Loucy (cell line): Measurements from ENCODE around the gene TMEM184A.

Experiments
- H2AFZ ChIP-seq: fragments of 200-600 bp; sonication (generic); 2 replicates; pipeline ENCODE4 v1.6.0; 2016; ENCODE audit warnings: antibody characterized with exemption, mild to moderate bottlenecking, low read length, moderate library complexity
- H3F3A ChIP-seq: fragments of 200-600 bp; 2 replicates; pipeline ENCODE4 v1.6.0; 2016; ENCODE audit warnings: antibody characterized with exemption, low read depth, mild to moderate bottlenecking
- H3K27me3 ChIP-seq: fragments of 200-600 bp; sonication (generic); 2 replicates; pipeline ENCODE4 v1.6.1; 2014; ENCODE audit warnings: low read length, mild to moderate bottlenecking; ENCODE audit not compliant: insufficient read depth, poor library complexity, severe bottlenecking
- H3K36me3 ChIP-seq: fragments of 200-600 bp; sonication (generic); 2 replicates; pipeline ENCODE4 v1.6.1; 2016; ENCODE audit warnings: low read length; ENCODE audit not compliant: insufficient read depth
- H3K4me1 ChIP-seq: fragments of 200-600 bp; sonication (generic); 2 replicates; pipeline ENCODE4 v1.5.1; 2014; ENCODE audit warnings: low read length, mild to moderate bottlenecking; ENCODE audit not compliant: insufficient read depth, poor library complexity, severe bottlenecking
- H3K4me2 ChIP-seq: fragments of 200-600 bp; sonication (generic); 2 replicates; pipeline ENCODE4 v1.6.0; 2014; ENCODE audit warnings: antibody characterized with exemption, low read length, low read depth, mild to moderate bottlenecking; ENCODE audit not compliant: poor library complexity, severe bottlenecking
- H3K4me3 ChIP-seq: fragments of 200-600 bp; sonication (generic); 2 replicates; pipeline ENCODE4 v1.5.1; 2014; ENCODE audit warnings: low read length, mild to moderate bottlenecking, mixed read lengths; ENCODE audit not compliant: poor library complexity, severe bottlenecking
- H3K79me2 ChIP-seq: fragments of 200-600 bp; sonication (generic); 2 replicates; pipeline ENCODE4 v1.6.1; 2014; ENCODE audit warnings: low read length; ENCODE audit not compliant: insufficient read depth
- H3K9ac ChIP-seq: fragments of 200-600 bp; sonication (generic); 2 replicates; pipeline ENCODE4 v1.6.0; 2014; ENCODE audit warnings: mild to moderate bottlenecking, low read depth, low read length, moderate library complexity; ENCODE audit not compliant: poor library complexity, severe bottlenecking
- H3K9me2 ChIP-seq: fragments of 200-600 bp; sonication (generic); replicated peaks from 2 replicates; pipeline ENCODE4 v1.6.1; 2016; ENCODE audit warnings: low read depth, low read length, mixed read lengths
- H3K9me3 ChIP-seq: fragments of 200-600 bp; sonication (generic); 2 replicates; pipeline ENCODE4 v1.6.1; 2014; ENCODE audit warnings: mild to moderate bottlenecking, antibody characterized with exemption, low read length, low read depth; ENCODE audit not compliant: insufficient read depth
- H4K20me1 ChIP-seq: fragments of 200-600 bp; sonication (generic); 2 replicates; pipeline ENCODE4 v1.6.0; 2014; ENCODE audit warnings: antibody characterized with exemption, low read length, mild to moderate bottlenecking; ENCODE audit not compliant: insufficient read depth, poor library complexity, severe bottlenecking
- EZH2phosphoT487 ChIP-seq: fragments of 200-600 bp; IDR thresholded peaks from 2 replicates; pipeline ENCODE4 v1.6.1; 2018; ENCODE audit warnings: antibody characterized with exemption, mild to moderate bottlenecking, moderate library complexity, borderline replicate concordance
- TF ChIP-seq, protein P1 (sequence below): fragments of 200-600 bp; sonication (generic); conservative IDR thresholded peaks from 2 replicates; pipeline ENCODE4 v1.5.1; 2014; ENCODE audit warnings: mild to moderate bottlenecking, antibody characterized with exemption, low read length

The TMEM184A gene

DNA sequence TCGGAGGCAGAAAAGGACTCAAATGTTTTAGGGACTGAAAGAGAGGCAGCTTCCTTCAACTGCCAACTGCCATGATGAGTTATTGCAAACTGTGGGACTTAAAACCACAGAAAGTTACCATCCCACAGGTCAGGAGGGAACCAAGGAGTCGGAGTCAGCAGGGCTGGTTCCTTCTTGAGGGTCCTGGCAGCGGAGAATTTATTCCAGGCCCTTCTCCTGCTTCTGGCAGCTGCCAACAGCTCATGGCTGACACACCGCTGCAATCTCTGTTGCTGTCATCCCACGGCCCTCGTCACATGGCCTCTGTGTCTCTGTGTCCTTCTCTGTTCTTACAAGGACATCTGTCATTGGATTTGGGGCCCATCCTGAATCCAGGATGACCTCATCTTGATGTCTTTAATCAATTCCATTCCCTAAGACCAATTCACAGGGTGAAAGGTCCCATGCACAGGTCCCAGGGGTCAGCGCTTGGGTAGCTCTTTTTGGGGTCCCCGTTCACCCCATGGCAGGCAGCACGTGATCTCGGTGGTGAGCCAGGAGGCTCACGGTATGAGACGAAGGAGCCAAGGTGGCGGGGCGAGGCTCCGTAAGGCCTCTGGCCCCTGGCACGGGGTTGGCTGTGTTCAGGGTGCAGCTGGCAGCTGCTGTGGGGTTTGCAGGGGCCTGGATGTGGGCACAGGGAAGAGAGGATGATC is 41.2 kb upstream of the TMEM184A start:
- H3K27me3 ChIP-seq = no peaks in the 10 kb centered on the region
- H3K9ac ChIP-seq = no peak overlapping the region
- no peak for TF ChIP-seq EZH2phosphoT487
- TF ChIP-seq, protein P1, sequence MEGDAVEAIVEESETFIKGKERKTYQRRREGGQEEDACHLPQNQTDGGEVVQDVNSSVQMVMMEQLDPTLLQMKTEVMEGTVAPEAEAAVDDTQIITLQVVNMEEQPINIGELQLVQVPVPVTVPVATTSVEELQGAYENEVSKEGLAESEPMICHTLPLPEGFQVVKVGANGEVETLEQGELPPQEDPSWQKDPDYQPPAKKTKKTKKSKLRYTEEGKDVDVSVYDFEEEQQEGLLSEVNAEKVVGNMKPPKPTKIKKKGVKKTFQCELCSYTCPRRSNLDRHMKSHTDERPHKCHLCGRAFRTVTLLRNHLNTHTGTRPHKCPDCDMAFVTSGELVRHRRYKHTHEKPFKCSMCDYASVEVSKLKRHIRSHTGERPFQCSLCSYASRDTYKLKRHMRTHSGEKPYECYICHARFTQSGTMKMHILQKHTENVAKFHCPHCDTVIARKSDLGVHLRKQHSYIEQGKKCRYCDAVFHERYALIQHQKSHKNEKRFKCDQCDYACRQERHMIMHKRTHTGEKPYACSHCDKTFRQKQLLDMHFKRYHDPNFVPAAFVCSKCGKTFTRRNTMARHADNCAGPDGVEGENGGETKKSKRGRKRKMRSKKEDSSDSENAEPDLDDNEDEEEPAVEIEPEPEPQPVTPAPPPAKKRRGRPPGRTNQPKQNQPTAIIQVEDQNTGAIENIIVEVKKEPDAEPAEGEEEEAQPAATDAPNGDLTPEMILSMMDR = no peak
- H3K9me2 ChIP-seq = no peaks in the 10 kb centered on the region
- H2AFZ ChIP-seq = no peak overlapping the region
- H3F3A ChIP-seq = no peaks in the 10 kb centered on the region
- H3K4me2 ChIP-seq = no peak overlapping the region
- H3K4me3 ChIP-seq = no peak overlapping the region
- no peaks in the 10 kb centered on the region for H3K9me3 ChIP-seq
- H3K36me3 ChIP-seq = no peaks in the 10 kb centered on the region
- no peaks in the 10 kb centered on the region for H3K79me2 ChIP-seq
- H3K4me1 ChIP-seq = no peaks in the 10 kb centered on the region
- no peaks in the 10 kb centered on the region for H4K20me1 ChIP-seq

DNA sequence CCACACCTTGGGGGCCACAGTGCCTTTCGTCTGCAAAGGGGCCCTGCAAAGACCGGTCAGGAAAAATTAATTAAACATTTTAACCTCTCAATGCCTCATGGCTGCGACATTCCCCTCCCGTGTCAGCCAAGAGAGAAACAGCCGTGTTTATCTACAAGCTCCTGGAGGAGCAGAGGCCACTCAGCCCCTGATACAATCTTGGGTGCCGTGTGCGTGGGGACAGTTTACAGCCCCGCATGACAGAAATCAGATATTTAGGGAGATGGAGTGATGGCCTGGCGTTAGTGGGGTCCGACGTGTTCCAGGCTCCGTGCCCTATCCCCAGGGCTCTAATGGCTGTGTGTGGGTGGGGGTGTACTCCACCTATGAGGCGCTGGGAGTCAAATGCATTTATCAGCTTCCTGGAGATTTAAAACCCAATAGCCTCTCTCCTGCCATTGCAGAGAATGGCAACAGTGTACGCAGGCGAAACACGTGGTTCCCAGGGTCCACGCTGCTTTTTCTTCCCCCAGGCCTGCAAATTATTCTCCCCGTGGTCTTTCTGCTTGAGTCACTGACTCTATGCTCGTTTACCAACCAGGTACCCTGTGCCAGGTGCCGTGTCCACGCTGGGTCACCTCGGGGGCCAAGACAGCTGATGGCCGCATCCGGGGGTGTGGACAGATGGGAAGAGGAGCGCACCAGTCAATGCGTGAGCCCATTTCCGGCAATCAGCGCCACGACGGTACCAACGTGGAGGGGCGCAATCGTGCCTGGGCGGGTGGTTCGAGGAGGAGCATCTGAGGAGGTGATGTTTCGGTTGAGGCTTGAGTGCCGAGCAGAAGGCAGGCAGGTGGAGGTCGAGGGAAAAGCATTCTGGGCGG is 40.4 kb upstream of the TMEM184A start:
- Histone ChIP-seq H4K20me1 (no peaks in the 10 kb centered on the region), H3K9me2 (no peaks in the 10 kb centered on the region), H2AFZ (no peak overlapping the region), H3K9ac (no peak overlapping the region), H3F3A (no peaks in the 10 kb centered on the region), H3K36me3 (no peaks in the 10 kb centered on the region), H3K4me1 (no peaks in the 10 kb centered on the region), H3K79me2 (no peaks in the 10 kb centered on the region), H3K4me3 (no peak overlapping the region), H3K4me2 (no peak overlapping the region), H3K9me3 (no peaks in the 10 kb centered on the region), H3K27me3 (no peaks in the 10 kb centered on the region)
- TF ChIP-seq, protein P1 = no peak
- no peak for TF ChIP-seq EZH2phosphoT487

DNA sequence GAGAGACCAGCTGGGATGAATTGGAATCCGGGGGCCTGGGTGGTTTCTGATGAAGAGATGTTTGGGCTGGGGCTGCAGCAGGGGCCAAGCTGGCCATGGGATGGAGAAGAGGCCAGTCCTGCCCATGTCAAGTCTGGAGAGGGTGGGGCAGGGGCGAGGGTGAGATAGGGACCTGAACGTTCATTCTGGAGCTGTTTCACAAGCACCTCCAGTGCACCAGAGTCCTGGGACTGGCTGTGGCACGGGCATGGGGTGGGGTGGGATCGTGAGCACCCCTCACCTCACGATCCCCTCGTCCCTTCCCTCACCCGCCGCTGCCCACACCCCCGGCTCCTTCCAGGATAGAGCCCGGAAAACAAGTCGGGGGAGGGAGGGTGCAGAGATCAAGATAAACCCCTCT is 39.6 kb upstream of the TMEM184A start:
- no peaks in the 10 kb centered on the region for H3K27me3 ChIP-seq
- TF ChIP-seq, protein P1 = no peak

More for the DNA sequence above, 39.6 kb upstream of the TMEM184A start:
- Histone ChIP-seq H4K20me1 (no peaks in the 10 kb centered on the region), H3K36me3 (no peaks in the 10 kb centered on the region), H3K4me3 (no peak overlapping the region), H2AFZ (no peak overlapping the region), H3K4me2 (no peak overlapping the region), H3F3A (no peaks in the 10 kb centered on the region), H3K9me3 (no peaks in the 10 kb centered on the region), H3K4me1 (no peaks in the 10 kb centered on the region), H3K9ac (no peak overlapping the region), H3K79me2 (no peaks in the 10 kb centered on the region), H3K9me2 (no peaks in the 10 kb centered on the region)
